HepG2 (cell line): ENCODE data around the gene HES6. TPM values are rescaled to one million over a fixed set of nuclear protein-coding genes. Genes with fewer than 3 reads are reported as not detected.

Experiments used
- FOXA1 ChIP-seq, 2 experiments: fragments of 450-650 bp in 1 of 2; sonication (generic) in 1 of 2; formaldehyde crosslinking in 1 of 2; IDR thresholded peaks; 2 replicates each; pipeline versions ENCODE4 v1.4.0 to v1.6.1; 2016 to 2020; ENCODE audit warnings: missing genetic modification reagents in 1 of 2
- GLI4 ChIP-seq: sonication (generic); formaldehyde crosslinking; IDR thresholded peaks from 2 replicates; pipeline ENCODE4 v1.5.1; 2020; ENCODE audit warnings: missing genetic modification reagents, mild to moderate bottlenecking, moderate library complexity, borderline replicate concordance
- MAFK ChIP-seq, 2 experiments: IDR thresholded peaks in 1 of 2; conservative IDR thresholded peaks in 1 of 2; 2 replicates each; pipeline ENCODE4 v1.6.1; 2011; ENCODE audit warnings: improper control_type of control experiment in 2 of 2, low read length in 2 of 2
- MED13 ChIP-seq: sonication (generic); formaldehyde crosslinking; IDR thresholded peaks from 2 replicates; pipeline ENCODE4 v1.5.0; 2020; ENCODE audit warnings: missing genetic modification reagents
- MXI1 ChIP-seq: IDR thresholded peaks from 3 replicates; pipeline ENCODE4 v1.6.1; 2012; ENCODE audit warnings: low read depth, low read length, inconsistent platforms, borderline replicate concordance
- MYPOP ChIP-seq: sonication (generic); formaldehyde crosslinking; IDR thresholded peaks from 2 replicates; pipeline ENCODE4 v1.8.1; 2023; ENCODE audit warnings: mild to moderate bottlenecking, moderate library complexity, missing genetic modification reagents
- NFKBIZ ChIP-seq: IDR thresholded peaks from 2 replicates; pipeline ENCODE4 v1.6.1; 2018; ENCODE audit warnings: missing genetic modification reagents, missing compliant biosample characterization
- NR2F6 ChIP-seq, 2 experiments: IDR thresholded peaks; 2 replicates each; pipeline ENCODE4 v1.6.1; 2016; ENCODE audit warnings: antibody characterized with exemption in 1 of 2, mild to moderate bottlenecking in 1 of 2
- SNAI1 ChIP-seq: sonication (generic); formaldehyde crosslinking; IDR thresholded peaks from 2 replicates; pipeline ENCODE4 v1.5.0; 2020; ENCODE audit warnings: mild to moderate bottlenecking, missing genetic modification reagents, borderline replicate concordance
- U2AF2 ChIP-seq: fragments of 200-400 bp; formaldehyde crosslinking; IDR thresholded peaks from 2 replicates; pipeline ENCODE4 v1.6.1; 2017; ENCODE audit warnings: low read depth, mild to moderate bottlenecking, low read length
- WIZ ChIP-seq: sonication (generic); formaldehyde crosslinking; IDR thresholded peaks from 2 replicates; pipeline ENCODE4 v1.5.1; 2020; ENCODE audit warnings: mild to moderate bottlenecking, missing genetic modification reagents
- ZBTB4 ChIP-seq: sonication (generic); formaldehyde crosslinking; IDR thresholded peaks from 2 replicates; pipeline ENCODE4 v1.4.0; 2020; ENCODE audit warnings: missing genetic modification reagents, mild to moderate bottlenecking, borderline replicate concordance
- ZBTB7A ChIP-seq: sonication (generic); formaldehyde crosslinking; IDR thresholded peaks from 2 replicates; pipeline ENCODE4 v1.8.0; 2022; ENCODE audit warnings: mild to moderate bottlenecking, missing genetic modification reagents
- ZFP41 ChIP-seq: sonication (generic); formaldehyde crosslinking; IDR thresholded peaks from 2 replicates; pipeline ENCODE4 v1.4.0; 2020; ENCODE audit warnings: mild to moderate bottlenecking, missing genetic modification reagents, borderline replicate concordance
- ZNF143 ChIP-seq: sonication (generic); formaldehyde crosslinking; IDR thresholded peaks from 2 replicates; pipeline ENCODE4 v1.4.0; 2020; ENCODE audit warnings: missing genetic modification reagents
- ZNF619 ChIP-seq: sonication (generic); formaldehyde crosslinking; IDR thresholded peaks from 2 replicates; pipeline ENCODE4 v1.4.0; 2020; ENCODE audit warnings: mild to moderate bottlenecking, missing genetic modification reagents
- ZNF644 ChIP-seq: IDR thresholded peaks from 2 replicates; pipeline ENCODE4 v1.6.1; 2016; ENCODE audit warnings: low read depth
- ZNF713 ChIP-seq: sonication (generic); formaldehyde crosslinking; IDR thresholded peaks from 2 replicates; pipeline ENCODE4 v1.4.0; 2020; ENCODE audit warnings: mild to moderate bottlenecking, missing genetic modification reagents
- ZNF770 ChIP-seq: sonication (generic); formaldehyde crosslinking; IDR thresholded peaks from 2 replicates; pipeline ENCODE4 v1.5.0; 2020; ENCODE audit warnings: mild to moderate bottlenecking, missing genetic modification reagents
- ZNF792 ChIP-seq: IDR thresholded peaks from 2 replicates; pipeline ENCODE4 v1.6.1; 2016
- ZSCAN5A ChIP-seq: sonication (generic); formaldehyde crosslinking; IDR thresholded peaks from 2 replicates; pipeline ENCODE4 v1.8.0; 2022; ENCODE audit warnings: mild to moderate bottlenecking, missing genetic modification reagents, borderline replicate concordance
- polyA plus RNA-seq, 8 experiments: library from polyadenylated mRNA; depleted of rRNA in 3 of 8; stranded (reverse) in 7 of 8; unstranded in 1 of 8; fragments of >200 nt; fragmentation: Illumina TruSeq in 4 of 8; extraction: Trizol in 4 of 8; gene quantifications; 2 replicates each; pipeline versions ENCODE4 v1.2.1 to v1.2.3, GENCODE V29; 2011 to 2016; ENCODE audit warnings: low read depth in 4 of 8, missing spikeins in 1 of 8, mixed read lengths in 1 of 8; ENCODE audit not compliant: insufficient read depth in 1 of 8
- total RNA-seq, 5 experiments: library from RNA; depleted of rRNA; stranded (reverse); fragments of >200 nt; fragmentation: Illumina TruSeq; extraction: Trizol; gene quantifications; 2 replicates each; pipeline ENCODE4 v1.2.3, GENCODE V29; 2016; ENCODE audit warnings: low read depth in 1 of 5

The HES6 gene
- total and polyA plus RNA-seq, 2 of the 13 experiments (the other 11 are each of a cell fraction or from before 2014, with no cell fraction given): 19.5 to 82.8 TPM

- TF ChIP-seq MYPOP (CRISPR knock-in tag) (0 out of 2 replicates have a peak, but pooled peaks have one; percentile 3), MAFK (conservative IDR thresholded peaks at IDR 0.05 in 1 of 2, IDR thresholded peaks at IDR 0.05 in 1 of 2; ENCODE audit: low read length in 2 of 2) (no peak), ZBTB7A (CRISPR knock-in tag) (no peak; the same call in 1 of the 2 replicates), NR2F6 (IDR thresholded peaks at IDR 0.05) (no peak), NR2F6 (CRISPR knock-in tag; IDR thresholded peaks at IDR 0.05) (no peak), SNAI1 (peak; percentile 81; the same call in 1 of the 2 replicates), WIZ (CRISPR knock-in tag) (no peak), ZNF644 (CRISPR knock-in tag) (no peak), ZNF770 (no peak), ZNF792 (CRISPR knock-in tag) (no peak), ZBTB4 (CRISPR knock-in tag) (no peak), MED13 (CRISPR knock-in tag) (no peak), ZNF143 (CRISPR knock-in tag) (0 out of 2 replicates have a peak, but pooled peaks have one; percentile 2), MXI1 (peak; percentile 63; the same call in 1 of the 3 replicates), U2AF2 (no peak), ZSCAN5A (CRISPR knock-in tag) (no peak), FOXA1 (IDR thresholded peaks at IDR 0.05) (no peak), FOXA1 (CRISPR knock-in tag; IDR thresholded peaks at IDR 0.05) (no peak; the same call in 1 of the 2 replicates), NFKBIZ (no peak), GLI4 (CRISPR knock-in tag) (0 out of 2 replicates have a peak, but pooled peaks have one; percentile 70), ZFP41 (no peak), ZNF619 (CRISPR knock-in tag) (no peak), ZNF713 (CRISPR knock-in tag) (peak; percentile 81; the same call in 1 of the 2 replicates)
Observed at GRCh38 chr2:238287737-238288649, 48.2 kb upstream of the HES6 start, which contains the start of gene PER2 (continued).
